ENCODE results near the gene HKDC1.

Gene HKDC1

DNA sequence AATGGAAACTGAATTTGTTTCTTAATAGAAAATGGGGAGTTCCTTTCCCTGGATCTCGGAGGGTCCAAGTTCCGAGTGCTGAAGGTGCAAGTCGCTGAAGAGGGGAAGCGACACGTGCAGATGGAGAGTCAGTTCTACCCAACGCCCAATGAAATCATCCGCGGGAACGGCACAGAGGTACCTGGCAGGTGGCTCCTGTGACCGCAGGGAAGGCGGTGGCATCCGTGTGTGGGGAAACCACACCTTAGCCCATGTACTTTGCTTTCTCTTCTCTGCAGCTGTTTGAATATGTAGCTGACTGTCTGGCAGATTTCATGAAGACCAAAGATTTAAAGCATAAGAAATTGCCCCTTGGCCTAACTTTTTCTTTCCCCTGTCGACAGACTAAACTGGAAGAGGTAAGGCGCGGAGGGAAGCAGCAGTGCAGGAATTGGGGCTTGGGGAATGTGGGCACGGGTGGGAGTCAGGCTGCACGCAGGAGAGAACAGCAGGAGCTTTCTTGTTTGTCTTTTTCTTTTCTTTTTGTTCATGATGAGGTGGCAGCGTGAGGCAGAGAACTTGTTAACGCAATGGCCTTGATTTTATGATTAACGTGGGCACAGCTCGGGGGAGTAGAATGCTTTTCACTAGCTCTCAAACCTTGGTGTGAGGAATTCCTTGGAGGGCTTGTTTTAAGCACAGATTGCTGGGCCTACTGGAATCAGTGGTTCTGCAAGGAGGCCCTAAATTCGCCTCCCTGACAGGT is 12.8 kb downstream of the HKDC1 start:
- H3K27ac ChIP-seq (ENCODE audit: low read length) = no peak overlapping the region
- no peak overlapping the region for H3K4me3 ChIP-seq (ENCODE audit: low read depth in 1 of 2, low read length in 2 of 2)
- no peaks in the 10 kb centered on the region for H3K36me3 ChIP-seq (ENCODE audit: control insufficient read depth in 1 of 2, insufficient read depth in 2 of 2, low read length in 2 of 2)
- H3K27me3 ChIP-seq (ENCODE audit: low read depth, low read length) = no peaks in the 10 kb centered on the region
- no peaks in the 10 kb centered on the region for H3K4me1 ChIP-seq (ENCODE audit: control insufficient read depth in 1 of 2, insufficient read depth in 2 of 2, low read length in 2 of 2)
- no peaks in the 10 kb centered on the region for H3K9me3 ChIP-seq (ENCODE audit: control insufficient read depth in 1 of 2, low read length in 2 of 2)

DNA sequence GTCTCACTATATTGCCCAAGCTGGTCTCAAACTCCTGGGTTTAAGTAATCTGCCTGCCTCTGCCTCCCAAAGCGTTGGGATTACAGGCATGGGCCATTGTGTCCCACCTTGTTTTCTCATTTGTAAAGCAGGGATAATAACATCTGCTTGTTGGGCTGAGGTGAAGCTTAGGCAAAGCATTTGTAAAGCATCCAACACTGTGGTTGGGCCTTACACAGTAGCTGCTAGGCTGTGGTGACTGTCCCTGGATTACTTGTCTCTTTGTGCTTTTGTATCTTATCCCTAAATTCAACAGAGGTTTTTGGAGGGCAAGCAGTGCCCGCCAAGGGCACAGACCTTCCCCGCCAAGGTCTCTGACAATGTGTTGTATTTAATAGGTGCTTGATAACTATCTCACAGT is 14.3 kb downstream of the HKDC1 start:
- Histone ChIP-seq H3K4me3 (ENCODE audit: low read depth in 1 of 2, low read length in 2 of 2) (no peak overlapping the region), H3K27me3 (ENCODE audit: low read depth, low read length) (no peaks in the 10 kb centered on the region), H3K9me3 (ENCODE audit: control insufficient read depth in 1 of 2, low read length in 2 of 2) (no peaks in the 10 kb centered on the region), H3K4me1 (ENCODE audit: control insufficient read depth in 1 of 2, insufficient read depth in 2 of 2, low read length in 2 of 2) (no peaks in the 10 kb centered on the region), H3K27ac (ENCODE audit: low read length) (no peak overlapping the region), H3K36me3 (ENCODE audit: control insufficient read depth in 1 of 2, insufficient read depth in 2 of 2, low read length in 2 of 2) (no peaks in the 10 kb centered on the region)

DNA sequence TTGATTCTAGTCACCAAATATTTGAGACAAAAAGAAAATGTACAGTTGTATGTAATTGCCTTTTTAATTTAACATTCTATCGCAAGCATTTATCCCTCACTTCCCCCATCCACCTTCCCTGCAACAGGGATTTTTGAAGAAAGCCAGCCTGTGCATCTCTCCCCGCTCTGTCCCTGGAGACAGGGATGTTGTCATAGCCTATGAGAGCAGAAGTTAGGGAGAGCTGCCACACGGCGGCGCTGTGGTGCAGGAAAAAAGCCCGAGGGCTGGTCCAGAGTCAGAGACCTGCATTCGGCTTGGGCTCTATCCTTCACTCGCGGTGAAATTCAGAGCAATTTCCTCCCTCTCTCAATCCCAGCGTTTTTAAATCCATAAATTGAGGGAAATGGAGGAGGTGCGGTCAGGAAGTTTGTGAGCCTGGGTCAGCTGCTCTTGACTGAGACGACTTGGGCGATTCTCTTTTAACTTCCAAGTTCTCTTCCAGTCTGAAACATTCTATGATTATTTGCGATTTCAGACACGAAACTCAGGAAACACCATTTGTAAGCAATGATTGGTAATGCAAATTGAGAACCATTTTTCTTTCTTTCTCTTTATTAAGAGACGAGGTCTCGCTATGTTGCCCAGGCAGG is 17.5 kb downstream of the HKDC1 start:
- Histone ChIP-seq H3K4me1 (ENCODE audit: control insufficient read depth in 1 of 2, insufficient read depth in 2 of 2, low read length in 2 of 2) (peaks cover 0 to 4% of the 10 kb centered on the region in 2 donors), H3K27ac (ENCODE audit: low read length) (no peak overlapping the region), H3K36me3 (ENCODE audit: control insufficient read depth in 1 of 2, insufficient read depth in 2 of 2, low read length in 2 of 2) (no peaks in the 10 kb centered on the region), H3K4me3 (ENCODE audit: low read depth in 1 of 2, low read length in 2 of 2) (no peak overlapping the region), H3K9me3 (ENCODE audit: control insufficient read depth in 1 of 2, low read length in 2 of 2) (no peaks in the 10 kb centered on the region), H3K27me3 (ENCODE audit: low read depth, low read length) (no peaks in the 10 kb centered on the region)

DNA sequence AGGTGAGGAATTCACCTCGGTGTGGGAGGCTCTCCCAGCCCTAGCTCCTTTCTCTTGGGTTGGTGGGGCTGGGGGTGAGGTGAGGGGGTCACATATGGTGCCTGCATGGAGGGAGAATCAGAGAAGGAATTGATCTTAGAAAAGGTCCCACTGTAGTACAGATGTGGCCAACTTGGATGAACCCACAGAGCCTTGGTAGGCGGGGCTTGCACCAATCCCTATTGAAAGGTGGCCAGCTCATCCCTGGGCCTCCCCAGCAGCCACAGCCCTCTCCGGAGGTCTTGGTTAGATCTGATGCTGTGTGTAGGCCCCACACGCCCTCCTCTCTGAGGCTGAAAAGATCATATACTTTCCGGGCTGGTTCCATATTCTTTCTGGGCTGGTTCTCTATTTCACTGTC is 19.0 kb downstream of the HKDC1 start:
- Histone ChIP-seq H3K4me3 (ENCODE audit: low read depth in 1 of 2, low read length in 2 of 2) (no peak overlapping the region), H3K36me3 (ENCODE audit: control insufficient read depth in 1 of 2, insufficient read depth in 2 of 2, low read length in 2 of 2) (no peaks in the 10 kb centered on the region), H3K27me3 (ENCODE audit: low read depth, low read length) (no peaks in the 10 kb centered on the region), H3K4me1 (ENCODE audit: control insufficient read depth in 1 of 2, insufficient read depth in 2 of 2, low read length in 2 of 2) (peaks cover 0 to 4% of the 10 kb centered on the region in 2 donors), H3K27ac (ENCODE audit: low read length) (no peak overlapping the region), H3K9me3 (ENCODE audit: control insufficient read depth in 1 of 2, low read length in 2 of 2) (no peaks in the 10 kb centered on the region)

DNA sequence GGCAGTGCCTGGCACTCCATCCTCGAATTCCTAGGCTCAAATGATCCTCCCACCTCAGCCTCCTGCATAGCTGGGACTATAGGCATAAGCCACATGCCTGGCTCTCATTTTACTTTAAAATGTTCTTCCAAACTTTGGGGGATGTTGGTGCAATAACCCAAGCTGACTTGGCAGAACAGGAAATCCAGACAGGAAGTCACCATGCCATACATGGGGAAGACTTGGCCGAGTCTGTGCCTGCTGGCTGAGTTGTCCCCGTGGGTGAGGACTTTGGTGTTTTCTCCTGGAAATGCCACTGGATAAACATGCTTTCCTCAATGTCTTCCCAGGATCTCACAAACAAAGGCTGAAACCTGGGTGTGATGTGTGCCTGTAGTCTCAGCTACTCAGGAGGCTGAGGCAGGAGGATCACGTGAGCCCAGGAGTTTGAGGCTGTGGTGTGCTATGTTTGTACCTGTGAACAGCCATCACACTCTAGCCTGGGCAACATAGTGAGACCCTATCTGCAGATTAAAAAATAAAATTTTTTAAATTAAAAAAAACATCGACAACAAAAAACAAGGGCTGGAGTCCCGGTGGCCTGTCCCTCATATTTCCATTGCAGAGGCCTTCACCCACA is 19.8 kb downstream of the HKDC1 start:
- H3K4me3 ChIP-seq (ENCODE audit: low read depth in 1 of 2, low read length in 2 of 2) = no peak overlapping the region
- H3K9me3 ChIP-seq (ENCODE audit: control insufficient read depth in 1 of 2, low read length in 2 of 2) = no peaks in the 10 kb centered on the region
- H3K36me3 ChIP-seq (ENCODE audit: control insufficient read depth in 1 of 2, insufficient read depth in 2 of 2, low read length in 2 of 2) = no peaks in the 10 kb centered on the region
- no peaks in the 10 kb centered on the region for H3K27me3 ChIP-seq (ENCODE audit: low read depth, low read length)
- H3K4me1 ChIP-seq (ENCODE audit: control insufficient read depth in 1 of 2, insufficient read depth in 2 of 2, low read length in 2 of 2) = peaks cover 0 to 4% of the 10 kb centered on the region in 2 donors
- H3K27ac ChIP-seq (ENCODE audit: low read length) = no peak overlapping the region

DNA sequence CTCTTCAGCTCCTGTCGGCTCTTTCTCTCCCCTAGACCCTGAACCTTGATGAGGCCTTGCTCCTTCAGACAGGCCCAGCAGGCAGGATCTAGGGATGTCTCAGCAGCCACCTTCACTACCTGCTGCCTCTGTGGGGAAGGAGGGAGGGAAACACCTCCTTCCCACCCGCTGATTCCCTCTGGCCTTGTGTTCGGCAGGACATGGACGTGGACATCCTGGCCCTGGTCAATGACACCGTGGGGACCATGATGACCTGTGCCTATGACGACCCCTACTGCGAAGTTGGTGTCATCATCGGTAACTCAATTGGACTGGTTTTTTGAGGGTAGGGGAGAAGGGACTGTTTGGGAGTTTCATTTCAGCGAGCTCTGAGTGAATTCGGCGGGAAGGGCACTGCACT is 20.3 kb downstream of the HKDC1 start:
- Histone ChIP-seq H3K36me3 (ENCODE audit: control insufficient read depth in 1 of 2, insufficient read depth in 2 of 2, low read length in 2 of 2) (no peaks in the 10 kb centered on the region), H3K9me3 (ENCODE audit: control insufficient read depth in 1 of 2, low read length in 2 of 2) (no peaks in the 10 kb centered on the region), H3K27ac (ENCODE audit: low read length) (no peak overlapping the region), H3K27me3 (ENCODE audit: low read depth, low read length) (no peaks in the 10 kb centered on the region), H3K4me1 (ENCODE audit: control insufficient read depth in 1 of 2, insufficient read depth in 2 of 2, low read length in 2 of 2) (peaks cover 0 to 4% of the 10 kb centered on the region in 2 donors), H3K4me3 (ENCODE audit: low read depth in 1 of 2, low read length in 2 of 2) (no peak overlapping the region)

DNA sequence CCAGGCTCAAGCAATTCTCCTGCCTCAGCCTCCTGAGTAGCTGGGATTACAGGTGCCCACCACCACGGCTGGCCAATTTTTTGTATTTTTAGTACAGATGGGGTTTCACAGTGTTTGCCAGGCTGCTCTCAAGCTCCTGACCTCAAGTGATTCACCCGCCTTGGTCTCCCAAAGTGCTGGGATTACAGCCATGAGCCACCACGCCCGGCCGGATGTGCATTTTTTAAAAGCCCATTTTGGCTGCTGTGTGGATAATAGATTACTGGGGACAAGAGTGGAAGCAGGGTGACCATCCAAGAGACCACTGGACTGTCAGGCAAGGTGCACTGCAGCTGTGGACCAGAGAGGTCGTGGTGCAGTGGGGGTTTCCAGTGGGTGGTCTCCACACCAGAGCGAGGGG is 21.4 kb downstream of the HKDC1 start:
- Histone ChIP-seq H3K36me3 (ENCODE audit: control insufficient read depth in 1 of 2, insufficient read depth in 2 of 2, low read length in 2 of 2) (no peaks in the 10 kb centered on the region), H3K27me3 (ENCODE audit: low read depth, low read length) (no peaks in the 10 kb centered on the region), H3K4me3 (ENCODE audit: low read depth in 1 of 2, low read length in 2 of 2) (no peak overlapping the region), H3K27ac (ENCODE audit: low read length) (no peak overlapping the region), H3K9me3 (ENCODE audit: control insufficient read depth in 1 of 2, low read length in 2 of 2) (no peaks in the 10 kb centered on the region), H3K4me1 (ENCODE audit: control insufficient read depth in 1 of 2, insufficient read depth in 2 of 2, low read length in 2 of 2) (peaks cover 0 to 4% of the 10 kb centered on the region in 2 donors)

DNA sequence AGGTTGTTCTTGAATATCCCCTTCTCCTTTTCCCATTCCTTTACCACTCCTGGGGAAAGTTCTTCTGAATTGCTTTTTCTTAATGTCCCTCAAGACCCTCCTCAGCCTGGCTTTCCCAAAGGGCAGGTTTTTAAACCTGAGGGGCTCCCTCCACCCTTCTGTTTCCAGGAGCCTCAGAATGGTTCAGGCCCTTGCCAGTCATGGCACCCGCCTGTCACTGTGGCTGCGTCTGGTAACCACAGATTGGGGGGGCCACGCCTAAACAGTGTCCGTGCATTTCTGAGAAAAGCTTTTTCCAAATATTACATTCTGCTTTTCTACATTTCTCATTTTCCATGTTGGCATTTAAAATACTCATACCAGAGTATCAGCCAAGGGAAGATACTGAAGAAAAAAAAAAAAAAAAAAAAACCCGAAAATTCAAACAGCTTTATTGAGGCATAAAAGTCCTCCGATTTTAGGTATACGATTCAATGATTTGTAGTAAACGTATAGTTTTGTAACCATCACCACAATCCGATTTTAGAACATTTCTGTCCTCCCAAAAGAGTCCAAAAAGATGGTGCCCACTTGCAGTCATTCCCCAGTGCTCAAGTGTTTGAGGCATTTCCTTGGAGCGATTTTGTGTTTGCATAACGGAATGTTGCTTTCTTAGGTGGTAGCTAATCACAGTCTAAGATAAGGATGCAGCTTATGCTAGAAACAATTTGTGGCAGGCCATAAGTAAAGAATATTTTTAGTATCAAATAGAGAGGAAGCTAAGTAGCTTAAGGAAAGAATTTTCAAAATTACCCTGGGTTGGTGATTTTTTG is 22.1 kb downstream of the HKDC1 start:
- Histone ChIP-seq H3K9me3 (ENCODE audit: control insufficient read depth in 1 of 2, low read length in 2 of 2) (no peaks in the 10 kb centered on the region), H3K4me1 (ENCODE audit: control insufficient read depth in 1 of 2, insufficient read depth in 2 of 2, low read length in 2 of 2) (peaks cover 0 to 4% of the 10 kb centered on the region in 2 donors), H3K27ac (ENCODE audit: low read length) (no peak overlapping the region), H3K27me3 (ENCODE audit: low read depth, low read length) (no peaks in the 10 kb centered on the region), H3K36me3 (ENCODE audit: control insufficient read depth in 1 of 2, insufficient read depth in 2 of 2, low read length in 2 of 2) (no peaks in the 10 kb centered on the region), H3K4me3 (ENCODE audit: low read depth in 1 of 2, low read length in 2 of 2) (no peak overlapping the region)

DNA sequence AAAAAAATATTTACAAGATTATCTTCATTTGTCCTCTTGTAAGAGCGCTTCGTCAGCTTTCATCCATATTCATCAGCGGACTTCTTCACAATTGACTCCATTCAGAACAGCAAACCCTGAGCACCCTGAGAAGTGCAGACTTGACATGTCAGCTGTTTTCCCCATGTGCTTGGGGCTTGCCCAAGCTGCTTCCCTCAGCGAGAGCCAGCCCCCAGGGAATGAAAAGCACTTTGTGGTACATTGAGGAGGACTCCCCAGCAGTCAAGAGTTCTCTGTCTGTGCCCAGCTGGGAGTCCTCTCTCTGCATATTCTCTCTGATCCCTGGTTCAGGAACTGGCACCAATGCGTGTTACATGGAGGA is 22.7 kb downstream of the HKDC1 start:
- H3K9me3 ChIP-seq (ENCODE audit: control insufficient read depth in 1 of 2, low read length in 2 of 2) = no peaks in the 10 kb centered on the region
- no peak overlapping the region for H3K27ac ChIP-seq (ENCODE audit: low read length)
- H3K4me3 ChIP-seq (ENCODE audit: low read depth in 1 of 2, low read length in 2 of 2) = no peak overlapping the region
- no peaks in the 10 kb centered on the region for H3K36me3 ChIP-seq (ENCODE audit: control insufficient read depth in 1 of 2, insufficient read depth in 2 of 2, low read length in 2 of 2)
- H3K4me1 ChIP-seq (ENCODE audit: control insufficient read depth in 1 of 2, insufficient read depth in 2 of 2, low read length in 2 of 2) = peaks cover 0 to 4% of the 10 kb centered on the region in 2 donors
- H3K27me3 ChIP-seq (ENCODE audit: low read depth, low read length) = no peaks in the 10 kb centered on the region

DNA sequence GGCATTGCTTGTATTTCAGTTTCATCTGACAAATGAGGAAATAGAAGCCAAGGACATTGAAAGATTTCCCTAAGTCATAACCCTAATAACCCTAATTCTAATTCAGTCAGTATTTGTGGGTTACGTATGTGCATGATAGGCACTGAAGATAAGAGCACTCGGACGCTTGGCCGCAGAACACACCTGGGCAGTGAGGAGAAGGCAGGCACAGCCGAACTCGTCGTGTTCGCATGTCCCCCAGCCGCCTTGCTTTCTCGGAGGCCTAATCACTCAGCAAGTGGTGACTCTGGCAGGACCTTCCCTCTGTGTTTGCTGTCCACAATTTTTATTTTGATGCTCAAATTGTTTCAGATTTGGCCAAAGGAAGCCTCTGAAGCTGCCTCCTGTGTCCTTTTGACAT is 23.7 kb downstream of the HKDC1 start:
- no peak overlapping the region for H3K4me3 ChIP-seq (ENCODE audit: low read depth in 1 of 2, low read length in 2 of 2)
- H3K9me3 ChIP-seq (ENCODE audit: control insufficient read depth in 1 of 2, low read length in 2 of 2) = no peaks in the 10 kb centered on the region
- no peaks in the 10 kb centered on the region for H3K27me3 ChIP-seq (ENCODE audit: low read depth, low read length)
- H3K27ac ChIP-seq (ENCODE audit: low read length) = no peak overlapping the region
- no peaks in the 10 kb centered on the region for H3K36me3 ChIP-seq (ENCODE audit: control insufficient read depth in 1 of 2, insufficient read depth in 2 of 2, low read length in 2 of 2)
- H3K4me1 ChIP-seq (ENCODE audit: control insufficient read depth in 1 of 2, insufficient read depth in 2 of 2, low read length in 2 of 2) = peaks cover 0 to 4% of the 10 kb centered on the region in 2 donors

DNA sequence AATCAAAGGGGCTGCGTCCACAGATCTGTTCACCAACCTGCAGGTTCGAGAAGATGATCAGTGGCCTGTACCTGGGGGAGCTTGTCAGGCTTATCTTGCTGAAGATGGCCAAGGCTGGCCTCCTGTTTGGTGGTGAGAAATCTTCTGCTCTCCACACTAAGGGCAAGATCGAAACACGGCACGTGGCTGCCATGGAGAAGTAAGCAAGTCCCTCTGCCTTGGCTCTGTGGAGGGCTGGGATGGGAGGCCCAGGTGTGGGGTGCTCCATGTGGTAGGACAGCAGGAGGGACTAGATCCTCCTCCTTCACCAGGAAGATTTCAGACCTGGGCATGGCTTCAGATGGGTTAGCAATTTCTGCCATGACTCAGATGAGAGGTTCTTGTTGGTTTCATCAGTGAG is 25.9 kb downstream of the HKDC1 start:
- no peaks in the 10 kb centered on the region for H3K36me3 ChIP-seq (ENCODE audit: control insufficient read depth in 1 of 2, insufficient read depth in 2 of 2, low read length in 2 of 2)
- no peaks in the 10 kb centered on the region for H3K4me1 ChIP-seq (ENCODE audit: control insufficient read depth in 1 of 2, insufficient read depth in 2 of 2, low read length in 2 of 2)
- H3K4me3 ChIP-seq (ENCODE audit: low read depth in 1 of 2, low read length in 2 of 2) = no peak overlapping the region
- no peak overlapping the region for H3K27ac ChIP-seq (ENCODE audit: low read length)
- H3K27me3 ChIP-seq (ENCODE audit: low read depth, low read length) = no peaks in the 10 kb centered on the region
- H3K9me3 ChIP-seq (ENCODE audit: control insufficient read depth in 1 of 2, low read length in 2 of 2) = no peaks in the 10 kb centered on the region
